Measurements from ENCODE around the gene NCK1.
"Not testable (repeated sequence)": the region's sequence is repeated elsewhere in the genome, so short reads cannot be mapped to it uniquely, and the experiment has no call there.

Gene NCK1

GRCh38 chr3:136949146-136949545 lies 87.1 kb downstream of the NCK1 start:
- no peak for DNase-seq (ENCODE audit: low spot score)

- DNase-seq (ENCODE audit: low spot score) = no peak
These were observed 87.7 kb downstream of the NCK1 start for GRCh38 chr3:136949708-136950107.

- DNase-seq (ENCODE audit: low spot score) = no peak
These were observed 88.6 kb downstream of the NCK1 start for GRCh38 chr3:136950623-136951022.

GRCh38 chr3:136952292-136952691 lies 90.3 kb downstream of the NCK1 start:
- no peak for DNase-seq (ENCODE audit: low spot score)

- DNase-seq (ENCODE audit: low spot score) = no peak
These were observed 92.2 kb downstream of the NCK1 start for GRCh38 chr3:136954251-136954650.

GRCh38 chr3:136954980-136955780 lies 93.2 kb downstream of the NCK1 start:
- DNase-seq (ENCODE audit: low spot score) = no peak

- DNase-seq (ENCODE audit: low spot score) = no peak
These were observed 93.8 kb downstream of the NCK1 start for GRCh38 chr3:136955813-136956212.

GRCh38 chr3:136956971-136957370 lies 95.0 kb downstream of the NCK1 start:
- DNase-seq (ENCODE audit: low spot score) = no peak

GRCh38 chr3:136957751-136958288 lies 95.8 kb downstream of the NCK1 start, which contains the start of gene IL20RB:
Gene IL20RB, plus strand, starts transcription at chr3:136957983. Its CDS starts 131 bp downstream, at chr3:136958114.
- no peak for DNase-seq (ENCODE audit: low spot score)

GRCh38 chr3:136958939-136959338 lies 96.9 kb downstream of the NCK1 start:
- DNase-seq (ENCODE audit: low spot score) = no peak

- DNase-seq (ENCODE audit: low spot score) = no peak
These were observed 97.6 kb downstream of the NCK1 start for GRCh38 chr3:136959599-136959998.

- DNase-seq (ENCODE audit: low spot score) = no peak
These were observed 99.1 kb downstream of the NCK1 start for GRCh38 chr3:136960838-136961836.

- no peak for DNase-seq (ENCODE audit: low spot score)
These were observed 100.9 kb downstream of the NCK1 start for GRCh38 chr3:136962927-136963326.

- not testable (repeated sequence) for DNase-seq (ENCODE audit: low spot score)
These were observed 107.5 kb downstream of the NCK1 start for GRCh38 chr3:136969539-136969938.

GRCh38 chr3:136973352-136973751 lies 111.3 kb downstream of the NCK1 start:
- no peak for DNase-seq (ENCODE audit: low spot score)

GRCh38 chr3:136974670-136975069 lies 112.7 kb downstream of the NCK1 start:
- DNase-seq (ENCODE audit: low spot score) = no peak

GRCh38 chr3:136979204-136979603 lies 117.2 kb downstream of the NCK1 start:
- DNase-seq (ENCODE audit: low spot score) = no peak

GRCh38 chr3:136979684-136980083 lies 117.7 kb downstream of the NCK1 start:
- DNase-seq (ENCODE audit: low spot score) = no peak

- no peak for DNase-seq (ENCODE audit: low spot score)
These were observed 120.0 kb downstream of the NCK1 start for GRCh38 chr3:136982033-136982432.

- DNase-seq (ENCODE audit: low spot score) = no peak
These were observed 120.6 kb downstream of the NCK1 start for GRCh38 chr3:136982520-136983138.

GRCh38 chr3:136984837-136985236 lies 122.8 kb downstream of the NCK1 start:
- no peak for DNase-seq (ENCODE audit: low spot score)

GRCh38 chr3:136987398-136987980 lies 125.5 kb downstream of the NCK1 start:
- DNase-seq (ENCODE audit: low spot score) = not testable (repeated sequence)

Measured in putamen (tissue), 1 donor.